T1000 (cell line): ENCODE results near the gene ARAP3.

Experiments used
- DNase-seq: peaks from one replicate; lab custom pipeline; 2025; ENCODE audit warnings: mixed read lengths; lab: John Stamatoyannopoulos, UW

ARAP3 gene

DNA sequence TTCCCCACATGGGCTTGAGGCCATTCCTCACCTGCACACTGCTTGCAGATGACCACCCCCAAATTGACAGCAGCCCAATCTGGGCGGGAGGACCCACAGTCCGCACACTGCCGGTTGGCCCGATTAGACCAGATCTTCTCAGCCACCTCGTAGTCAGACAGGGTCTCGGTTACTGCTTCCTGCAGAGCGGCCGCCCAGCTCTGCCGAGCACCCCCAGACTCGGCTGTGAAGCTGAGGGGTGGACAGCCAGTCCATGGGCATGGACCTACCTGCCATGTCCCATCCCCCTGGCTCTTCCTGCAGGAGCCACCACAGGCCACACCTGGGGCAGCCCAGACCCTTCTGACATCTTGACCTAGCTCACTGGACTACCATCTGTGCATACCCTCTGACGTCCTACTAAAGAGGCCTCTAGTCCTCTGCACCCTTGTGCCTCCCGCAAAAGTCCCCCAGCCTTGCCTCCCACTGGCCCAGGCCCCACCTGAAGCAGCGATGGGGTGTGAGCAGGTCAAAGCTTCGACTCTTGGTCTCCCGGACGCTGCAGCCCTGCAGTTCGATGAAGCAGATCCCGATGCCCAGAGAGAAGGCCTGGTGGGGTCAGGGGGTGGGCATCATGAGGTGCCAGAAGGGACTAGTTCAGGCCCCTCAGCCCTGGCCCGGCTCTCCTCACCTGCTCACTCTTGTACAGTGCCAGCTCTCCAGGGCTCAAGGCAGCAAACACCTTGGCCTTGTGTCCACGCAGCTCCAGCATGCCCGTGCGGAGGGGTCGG, 9.8 kb downstream of the ARAP3 start:
- DNase-seq = no peak

DNA sequence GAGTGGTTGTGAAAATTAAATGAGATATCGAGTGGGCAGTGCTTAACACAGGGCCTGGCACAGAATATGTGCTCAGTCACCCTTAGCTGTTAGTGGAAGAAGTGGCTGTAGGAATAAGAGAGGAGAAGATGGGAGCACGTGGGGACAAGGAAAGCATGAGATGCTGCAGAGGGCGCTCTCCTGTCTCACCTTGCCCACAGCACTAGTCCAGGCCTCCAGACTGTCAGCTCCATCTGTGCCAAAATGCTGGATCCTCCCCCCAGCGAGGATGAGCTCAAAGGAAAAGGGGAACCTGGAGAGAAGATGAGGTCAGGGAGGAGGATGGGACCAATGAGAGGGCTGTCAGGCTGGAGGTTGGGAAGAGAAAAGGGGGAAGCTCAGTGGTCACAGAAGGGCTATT, 12.5 kb downstream of the ARAP3 start:
- DNase-seq = no peak

DNA sequence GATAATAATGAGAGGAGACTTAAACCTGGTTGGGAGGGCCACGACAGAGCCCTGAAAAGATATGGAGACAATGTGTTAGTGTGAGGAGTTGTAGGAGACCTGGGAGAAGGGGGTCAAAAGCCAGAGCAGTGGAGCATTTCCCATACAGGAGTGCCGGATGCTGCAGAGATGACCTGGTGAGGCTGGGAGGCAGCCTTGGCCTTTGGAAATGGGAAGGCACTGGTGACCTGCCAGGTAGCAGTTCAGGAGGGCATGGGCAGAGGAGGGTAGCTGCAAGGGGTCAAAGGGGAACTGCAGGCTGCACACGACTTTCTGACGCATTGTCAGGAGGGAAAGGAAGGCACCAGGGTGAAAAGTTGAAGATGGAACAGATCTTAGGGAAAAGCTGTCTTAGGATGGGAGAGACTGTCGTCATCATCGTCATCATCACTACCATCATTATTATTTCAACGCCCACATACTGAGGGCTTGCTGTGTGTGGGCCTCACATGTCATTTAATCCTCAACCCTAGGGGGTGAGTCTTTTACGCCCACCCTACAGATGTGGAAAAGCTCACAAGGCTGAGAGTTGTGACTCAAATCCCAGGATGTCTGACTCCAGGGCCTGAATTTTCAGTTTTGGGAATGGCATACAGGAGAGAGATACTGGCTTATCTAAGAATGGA, 13.3 kb downstream of the ARAP3 start:
- no peak for DNase-seq

DNA sequence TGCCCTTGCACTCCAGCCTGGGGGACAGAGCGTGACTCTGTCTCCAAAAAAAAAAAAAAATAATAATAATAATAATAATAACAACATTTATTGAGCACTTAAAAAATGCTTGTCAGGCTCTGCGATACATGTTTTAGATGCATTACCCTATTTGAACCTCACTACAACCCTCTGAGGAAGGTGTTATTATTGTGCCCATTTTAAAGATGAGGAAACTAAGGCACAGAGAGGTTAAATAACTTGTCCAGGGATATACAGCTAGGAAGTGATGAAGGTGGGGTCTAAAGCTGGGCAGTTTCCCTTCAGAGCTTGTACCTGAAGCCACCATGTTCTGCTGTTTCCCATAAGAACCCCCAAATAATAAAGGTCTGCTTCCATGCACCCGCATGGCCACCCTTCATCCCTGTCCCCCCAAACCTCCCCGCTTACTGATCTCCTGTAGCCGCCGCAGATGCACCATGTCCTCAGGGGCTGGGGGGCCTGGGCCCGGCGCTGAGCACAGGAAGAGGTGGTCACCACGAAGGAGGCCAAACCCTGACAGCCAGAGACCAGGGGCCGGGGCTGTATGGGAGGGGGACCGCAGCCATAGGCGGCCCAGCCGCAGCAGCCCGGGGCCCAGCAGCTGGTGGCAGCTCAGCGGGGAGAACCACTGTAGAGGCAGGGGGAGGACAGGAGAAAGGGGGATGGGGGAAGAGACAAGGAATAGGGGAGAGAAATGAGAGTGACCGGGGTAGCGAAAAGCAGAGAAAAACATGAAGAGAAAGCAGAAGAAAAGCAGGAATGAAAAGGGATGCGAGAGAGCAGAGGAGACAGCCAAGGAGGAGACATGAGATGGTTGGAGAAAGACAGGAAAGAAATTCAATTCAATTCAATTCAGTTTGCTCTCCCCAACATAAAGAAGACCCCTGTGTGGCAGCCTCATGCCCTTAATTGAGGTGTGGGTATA, 15.8 kb downstream of the ARAP3 start:
- no peak for DNase-seq

DNA sequence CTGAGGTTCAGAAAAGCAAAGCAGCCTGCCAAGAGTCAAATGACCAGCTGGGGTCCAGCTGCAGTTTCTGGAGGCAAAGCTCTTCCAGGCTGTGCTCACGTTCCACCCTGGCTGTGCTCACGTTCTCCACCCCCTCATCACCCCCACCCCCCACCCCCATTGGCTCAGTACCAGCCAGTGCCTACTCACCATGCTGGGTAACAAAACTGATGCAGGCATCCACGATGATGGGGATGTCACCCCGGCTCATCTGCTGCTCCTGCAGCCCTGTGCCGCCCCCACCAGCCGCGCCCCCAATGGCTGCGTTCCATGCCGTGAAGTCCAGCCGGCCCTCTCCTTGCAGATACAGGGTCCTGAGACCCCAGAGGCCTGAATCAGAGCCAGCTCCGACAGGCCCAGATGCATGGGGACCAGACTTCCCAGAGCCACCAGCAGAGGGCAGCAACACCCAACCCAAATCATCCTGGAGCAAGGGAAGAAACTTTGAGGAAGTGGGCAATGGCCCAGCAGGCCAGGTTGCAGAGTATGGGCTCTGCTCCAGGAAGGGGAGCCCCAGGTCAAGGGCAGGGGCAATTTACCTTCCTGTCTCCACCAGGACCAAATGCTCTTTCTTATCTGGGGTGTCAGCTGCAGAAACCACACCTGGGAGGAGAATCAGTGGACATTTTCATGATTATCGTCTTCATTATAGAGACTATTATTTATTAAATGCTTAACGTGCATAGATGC, 17.1 kb downstream of the ARAP3 start:
- peak; percentile 40 for DNase-seq

DNA sequence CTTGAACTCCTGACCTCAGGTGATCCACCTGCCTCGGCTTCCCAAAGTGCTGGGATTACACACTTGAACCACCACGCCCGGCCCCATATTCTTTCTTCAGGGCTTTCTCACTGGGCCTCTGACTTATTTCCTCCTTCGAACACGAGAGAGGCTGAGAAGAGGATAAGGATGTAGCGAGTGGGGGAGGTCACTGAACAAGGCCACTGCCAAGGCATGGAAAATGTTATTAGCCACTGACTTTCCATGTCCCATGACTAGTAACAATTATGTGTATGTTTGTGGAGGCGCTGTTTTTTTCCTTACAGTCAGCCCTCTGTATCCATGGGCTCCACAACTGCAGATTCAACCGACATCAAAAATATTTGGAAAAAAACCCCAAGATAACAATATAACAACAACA, 18.5 kb downstream of the ARAP3 start:
- no peak for DNase-seq

DNA sequence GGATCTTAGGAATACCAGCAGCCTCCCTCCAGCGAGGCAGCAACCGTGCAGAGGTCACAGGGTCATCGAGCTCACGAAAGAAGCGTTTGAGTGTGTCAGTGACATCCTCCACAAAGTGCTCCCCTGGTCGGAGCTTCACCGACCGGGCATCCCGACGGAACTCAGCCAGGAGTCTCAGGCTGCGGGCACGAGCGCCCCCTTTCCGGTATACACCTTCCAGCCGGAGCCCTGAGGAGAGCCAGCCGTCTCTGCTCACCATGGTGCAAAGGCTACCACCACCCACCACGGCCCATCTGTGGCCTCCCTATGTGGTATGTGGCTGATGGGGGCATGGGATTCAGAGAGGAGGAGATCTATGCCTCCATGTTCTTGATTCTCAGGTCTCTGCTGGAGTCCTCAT, 20.0 kb downstream of the ARAP3 start:
- DNase-seq = no peak

DNA sequence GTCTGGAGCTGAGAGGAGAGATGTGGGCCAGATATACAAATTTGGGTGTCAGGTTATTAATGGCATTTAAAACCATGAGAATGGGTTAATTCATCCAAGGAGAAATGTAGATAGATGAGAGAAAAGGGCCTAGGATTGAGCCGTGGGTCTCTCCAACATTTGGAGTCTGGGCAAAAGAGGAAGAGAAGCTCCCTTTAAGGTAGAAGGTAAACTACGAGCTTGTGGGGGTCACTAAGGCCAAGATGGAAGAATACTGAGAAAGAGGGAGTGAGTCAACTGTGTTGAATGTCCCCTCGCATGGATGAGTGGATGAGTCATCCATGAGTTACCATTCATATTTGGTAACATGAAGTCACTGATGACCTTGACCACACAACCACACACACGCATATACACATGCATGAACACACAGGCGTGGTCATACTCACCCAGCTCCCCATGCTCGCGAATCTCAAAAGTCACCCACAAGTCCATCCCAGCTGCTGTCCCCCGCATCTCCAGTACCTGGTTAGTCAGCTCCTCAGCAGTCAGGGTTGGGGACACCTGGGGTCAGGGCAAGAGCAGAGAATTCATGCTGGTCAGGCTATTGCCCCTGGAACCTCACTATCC, 24.0 kb downstream of the ARAP3 start:
- DNase-seq = peak; percentile 41

DNA sequence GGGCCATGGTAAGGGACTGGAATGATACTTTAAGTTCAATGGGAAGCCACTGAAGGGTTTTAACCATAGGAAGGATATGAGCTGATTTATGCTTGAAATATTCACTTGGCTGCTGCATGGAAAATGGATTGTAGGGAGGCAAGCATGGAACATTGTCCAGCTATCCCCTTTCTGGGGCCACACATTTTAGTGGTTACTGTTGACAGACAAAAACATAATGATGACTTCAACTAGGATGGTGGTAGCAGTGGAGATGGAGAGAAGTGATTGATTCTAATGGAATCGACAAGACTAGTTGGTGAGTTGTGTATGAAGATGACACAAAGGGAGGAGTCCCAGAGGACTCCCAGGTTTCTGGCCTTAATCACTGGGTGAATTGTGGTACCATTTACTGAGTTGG, 24.6 kb downstream of the ARAP3 start:
- no peak for DNase-seq

DNA sequence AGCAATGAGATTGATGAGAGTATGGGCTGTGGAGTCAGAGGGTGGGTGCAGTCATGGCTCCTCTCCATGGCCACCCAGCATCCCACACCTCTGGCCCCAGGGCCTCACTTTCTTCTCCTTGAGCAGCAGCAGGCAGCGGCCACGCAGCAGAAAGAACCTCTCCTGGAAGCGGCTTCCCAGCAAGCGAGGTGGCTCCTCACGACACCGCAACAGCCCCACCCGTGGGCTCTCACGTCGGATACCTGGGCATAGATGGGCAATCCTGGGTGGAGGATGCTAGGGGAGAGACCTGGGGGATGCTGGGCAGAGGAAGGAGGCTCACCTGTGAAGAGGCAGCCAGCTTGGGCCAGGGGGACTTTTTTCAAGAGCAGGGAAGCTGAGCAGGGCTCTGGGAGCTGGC, 25.6 kb downstream of the ARAP3 start:
- no peak for DNase-seq

DNA sequence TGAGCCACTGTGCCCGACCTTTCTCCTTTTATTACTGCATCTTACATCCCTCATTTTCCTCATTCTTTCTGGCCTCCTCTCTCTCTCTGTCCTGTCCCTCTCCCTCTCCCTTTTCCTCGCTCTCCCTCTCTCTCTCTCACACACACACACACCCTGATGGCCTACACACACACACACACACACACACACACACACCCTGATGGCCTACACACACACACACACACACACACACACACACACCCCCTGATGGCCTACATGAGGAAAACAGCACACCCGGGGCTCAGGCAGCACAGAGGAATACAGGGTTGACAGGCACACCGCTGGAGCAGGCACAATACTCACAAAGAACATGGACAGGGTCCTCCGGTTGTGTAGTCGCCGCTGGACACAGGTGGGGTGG, 27.0 kb downstream of the ARAP3 start:
- no peak for DNase-seq

DNA sequence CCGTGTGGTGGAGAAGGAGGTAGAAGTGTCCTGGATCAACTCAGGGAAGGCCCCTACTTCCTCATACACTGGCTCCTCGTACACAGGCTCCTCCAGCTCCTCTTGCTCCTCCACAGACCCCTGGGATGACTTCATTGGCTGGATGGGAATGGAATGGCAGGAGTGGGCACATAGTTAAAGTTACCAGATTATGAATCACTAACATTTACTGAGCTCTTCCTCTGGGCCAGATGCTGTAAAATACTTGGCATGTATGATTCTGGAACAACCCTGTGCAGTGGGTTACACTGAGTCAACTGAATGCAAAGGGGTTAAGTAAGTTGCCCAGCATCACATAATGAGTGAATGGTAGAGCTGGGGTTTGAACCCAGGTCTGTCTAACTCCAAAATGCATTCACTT, 27.7 kb downstream of the ARAP3 start:
- DNase-seq = peak; percentile 23

DNA sequence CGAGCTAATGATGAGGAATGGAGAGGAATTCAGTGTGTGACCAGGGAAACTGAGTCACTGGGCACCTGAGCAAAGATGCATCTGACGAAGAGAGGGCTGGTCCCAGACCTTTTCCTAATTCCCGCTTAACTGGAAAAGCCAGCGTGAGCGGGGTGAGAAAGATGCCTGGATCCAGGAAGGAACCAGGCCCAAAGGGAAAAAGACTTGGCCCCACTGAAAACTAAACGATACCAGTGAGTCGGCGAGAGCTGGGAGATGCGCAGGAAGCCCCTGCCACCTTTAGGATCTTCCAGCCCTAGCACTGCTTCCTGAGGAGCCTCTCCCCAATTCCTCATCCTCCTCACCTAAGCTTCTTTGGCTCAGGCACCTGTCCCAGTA, 30.3 kb downstream of the ARAP3 start:
- no peak for DNase-seq

DNA sequence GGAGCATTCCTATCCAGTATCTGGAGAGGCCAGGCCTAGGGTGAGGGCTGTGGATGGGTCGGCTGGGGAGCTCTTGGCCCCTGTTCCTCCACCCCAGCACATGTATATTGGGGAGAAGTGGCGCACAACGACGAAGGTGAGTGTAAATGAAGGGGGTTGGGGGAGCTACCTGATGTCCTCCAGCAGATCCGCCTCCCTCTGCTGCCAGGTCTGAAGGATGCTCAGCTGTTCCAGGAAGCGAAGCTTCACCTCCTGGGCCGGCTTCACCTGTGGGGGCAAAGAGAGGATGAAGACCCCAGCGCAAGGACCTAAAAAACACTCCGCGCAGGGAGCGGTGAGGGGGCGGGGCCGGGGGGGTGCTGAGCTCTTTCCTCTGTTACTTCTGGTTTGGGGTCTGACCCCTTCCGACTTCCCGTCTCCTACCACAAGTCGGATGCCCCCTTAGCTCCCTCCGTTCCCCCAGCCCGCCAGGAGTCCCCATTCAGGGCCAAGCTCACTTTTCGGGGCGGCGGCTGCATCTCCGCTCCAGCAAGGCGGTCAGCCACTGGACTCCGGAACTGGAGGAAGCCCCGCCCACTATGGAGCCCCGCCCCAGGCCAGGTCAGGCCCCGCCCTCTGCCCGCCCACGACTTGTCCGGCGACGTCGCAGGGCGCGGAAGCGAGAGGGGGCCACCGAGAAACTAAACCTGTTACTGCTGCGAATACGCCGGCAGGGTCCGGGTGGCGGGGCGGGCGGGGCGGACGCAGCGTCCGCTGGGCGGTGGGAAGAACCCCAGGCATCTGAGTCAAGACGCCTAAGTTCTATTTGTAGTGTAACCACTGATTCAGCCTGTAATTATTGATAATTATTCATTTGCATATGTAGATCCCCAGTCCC, 30.9 kb downstream of the ARAP3 start, which contains the start of gene FCHSD1:
Gene FCHSD1, minus strand, starts transcription at position 568 of the 877 bp plus-strand sequence. Its CDS starts 50 bp downstream, at position 518.
- DNase-seq = peak; percentile 76

DNA sequence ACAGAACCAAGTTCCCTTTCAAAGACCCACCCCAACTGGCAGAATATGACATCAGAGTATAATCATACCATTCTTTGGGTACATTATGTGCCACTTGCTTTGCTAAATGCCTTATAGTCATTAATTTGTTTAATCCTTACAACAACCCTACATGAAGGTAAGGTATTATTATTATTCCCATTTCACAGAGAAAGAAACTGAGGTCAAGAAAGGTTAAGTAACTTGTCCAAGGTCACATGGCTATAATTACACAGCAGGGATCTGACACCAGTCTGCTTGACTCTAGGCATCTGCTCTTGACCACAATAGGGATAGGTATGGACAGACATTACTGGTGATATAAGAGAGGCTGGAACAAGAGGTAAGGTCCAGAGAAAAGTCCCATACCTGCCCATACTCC, 32.1 kb downstream of the ARAP3 start:
- no peak for DNase-seq

DNA sequence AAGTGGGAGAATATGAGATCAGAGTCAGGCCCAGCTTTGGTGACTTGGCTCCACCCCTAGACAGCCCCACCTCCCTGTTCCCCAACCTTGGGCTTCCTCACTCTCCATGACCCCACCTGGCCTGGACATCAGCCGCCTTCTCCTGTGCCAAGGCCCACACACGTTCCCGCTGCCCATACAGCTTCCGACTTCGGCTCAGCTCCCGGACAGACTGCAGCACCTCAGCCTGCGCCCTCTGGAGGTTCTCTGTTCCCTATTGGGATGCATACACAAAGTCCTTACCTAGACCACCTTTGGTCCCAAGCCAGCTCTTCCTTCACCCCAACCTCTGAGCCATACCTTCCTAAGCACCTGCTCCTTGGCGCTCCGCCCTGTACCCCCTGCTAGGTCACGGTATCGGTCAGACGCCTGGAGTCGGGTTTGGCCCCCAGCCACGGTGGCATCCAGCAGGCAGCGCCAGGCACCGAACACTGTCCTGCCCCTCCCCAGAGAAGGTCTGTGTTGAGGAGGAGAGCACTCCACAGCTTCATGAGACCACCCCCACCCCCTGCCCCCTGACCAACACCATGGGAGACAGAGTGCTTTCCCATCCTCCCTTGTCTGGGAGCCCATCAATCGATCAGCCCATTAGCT, 32.9 kb downstream of the ARAP3 start:
- DNase-seq = no peak

DNA sequence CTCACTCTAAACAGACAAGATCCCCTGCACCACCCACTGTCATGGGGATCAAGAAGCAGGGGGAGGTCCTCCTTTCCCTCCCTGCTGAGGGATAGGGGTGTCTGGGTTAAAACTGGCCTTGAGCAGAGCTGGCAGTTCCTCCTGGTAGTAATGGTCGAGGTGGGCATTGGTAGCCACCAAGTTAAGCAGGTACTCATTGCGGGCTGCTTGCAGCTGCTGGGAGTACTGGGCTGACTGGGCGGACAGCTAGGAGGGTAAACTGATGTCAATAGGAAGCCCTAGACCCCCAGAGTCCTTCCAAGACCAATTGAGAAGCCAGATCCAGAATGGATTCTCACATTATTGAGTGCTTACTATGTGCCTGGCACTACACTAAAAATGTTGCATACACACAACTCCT, 34.2 kb downstream of the ARAP3 start:
- DNase-seq = no peak

DNA sequence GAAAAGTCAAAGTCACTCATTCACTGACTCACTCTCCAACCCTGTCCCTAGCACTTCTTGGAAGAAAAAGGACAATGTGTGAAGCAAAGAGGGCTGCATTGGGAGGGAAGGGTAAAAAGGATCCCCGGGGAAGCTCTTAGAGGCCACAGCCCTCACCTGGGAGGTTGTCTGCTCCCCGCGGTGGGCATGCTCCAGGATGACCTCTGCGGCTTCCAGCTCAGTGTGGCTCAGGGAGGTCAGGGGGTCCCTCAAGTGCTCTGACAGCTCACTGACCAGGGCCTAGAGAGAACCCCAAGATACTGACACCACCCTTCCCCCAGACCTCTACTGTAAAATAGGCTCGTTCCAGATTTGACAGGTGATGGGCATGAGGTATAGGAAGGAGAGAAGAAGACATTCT, 34.8 kb downstream of the ARAP3 start:
- DNase-seq = no peak

DNA sequence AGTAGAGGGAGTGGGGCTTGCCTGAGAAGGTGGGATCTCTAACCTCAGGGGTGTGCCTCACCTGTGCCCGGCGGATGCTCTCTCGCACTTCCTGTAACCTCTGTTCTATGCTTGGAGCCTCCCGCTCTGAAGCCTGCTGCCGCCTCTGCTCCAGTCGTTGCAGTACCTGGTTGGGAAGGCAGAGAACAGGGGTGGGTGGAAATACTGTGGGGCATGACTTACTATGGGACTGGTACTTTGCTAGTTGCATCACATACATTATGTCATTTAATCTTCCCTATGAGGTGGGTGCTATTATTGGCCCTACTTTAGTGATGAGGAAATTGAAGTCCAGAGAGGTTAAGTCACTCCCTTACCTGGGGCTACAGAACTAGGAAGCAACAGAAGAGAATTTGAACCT, 36.0 kb downstream of the ARAP3 start:
- DNase-seq = no peak
